Fibroblast of skin of abdomen (primary cell): ENCODE data around the gene ZC3H12D.

Source experiments
- DNase-seq: peaks from one replicate; pipeline ENCODE4 v3.0.0-alpha.2; 2013

The ZC3H12D gene

DNA sequence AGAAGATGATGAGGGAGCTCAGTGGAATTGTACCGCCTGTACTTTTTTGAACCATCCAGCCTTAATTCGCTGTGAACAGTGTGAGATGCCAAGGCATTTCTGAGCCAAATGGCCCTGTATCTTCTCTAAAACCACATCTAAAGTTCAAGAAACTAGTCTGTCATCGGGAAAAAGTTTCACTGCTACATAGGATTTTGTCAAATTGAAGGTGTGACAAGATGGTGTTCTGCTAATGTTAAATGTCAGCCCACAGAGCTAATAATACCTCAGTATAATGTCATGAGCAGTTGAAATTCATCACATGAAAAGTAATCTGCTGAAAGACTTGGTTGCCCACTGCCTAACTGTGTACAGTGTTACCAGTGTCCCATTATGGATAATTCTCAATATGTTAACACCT lies 75.2 kb downstream of the ZC3H12D start:
- DNase-seq = no peak

DNA sequence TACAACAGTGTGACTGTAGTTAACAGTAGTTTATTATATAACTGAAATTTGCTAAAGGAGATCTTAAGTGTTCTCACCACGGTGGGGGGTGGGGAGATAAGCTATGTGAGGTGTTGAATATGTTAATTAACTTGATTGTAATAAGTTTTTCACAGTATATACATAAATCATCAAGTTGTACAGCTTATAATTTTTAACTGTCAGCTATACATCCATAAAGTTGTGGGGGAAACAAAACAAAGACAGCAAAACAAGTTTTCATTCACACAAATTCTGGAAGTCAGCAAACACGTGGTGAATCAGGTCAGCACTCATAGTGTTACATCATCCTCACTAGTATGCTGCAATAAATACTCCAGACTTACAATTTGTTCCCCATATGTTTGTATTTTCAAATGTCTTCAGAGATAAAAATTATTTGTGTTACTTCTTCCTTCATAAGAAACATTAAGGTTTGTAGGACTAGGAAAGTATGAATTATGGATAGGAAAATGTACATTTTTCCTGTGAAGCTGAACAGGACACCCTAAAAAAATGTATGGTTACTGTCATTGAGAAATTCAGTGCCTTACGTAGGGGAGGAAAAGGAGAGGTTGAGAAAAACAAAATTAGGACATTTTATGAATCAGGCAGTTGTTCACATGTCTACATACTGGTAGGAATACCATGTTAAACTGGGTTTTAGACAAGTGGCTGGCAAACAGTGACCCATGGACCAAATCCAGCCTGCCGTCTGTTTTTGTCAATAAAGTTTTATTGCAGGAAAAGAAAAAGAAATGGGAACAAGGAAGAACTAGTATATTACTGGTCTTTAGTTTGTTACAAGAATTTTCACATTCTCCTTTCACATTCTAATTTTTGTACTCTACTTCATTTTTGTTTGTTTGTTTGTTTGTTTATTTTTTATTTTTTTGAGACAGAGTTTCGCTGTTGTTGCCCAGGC lies 78.7 kb downstream of the ZC3H12D start:
- peak; percentile 62 for DNase-seq

DNA sequence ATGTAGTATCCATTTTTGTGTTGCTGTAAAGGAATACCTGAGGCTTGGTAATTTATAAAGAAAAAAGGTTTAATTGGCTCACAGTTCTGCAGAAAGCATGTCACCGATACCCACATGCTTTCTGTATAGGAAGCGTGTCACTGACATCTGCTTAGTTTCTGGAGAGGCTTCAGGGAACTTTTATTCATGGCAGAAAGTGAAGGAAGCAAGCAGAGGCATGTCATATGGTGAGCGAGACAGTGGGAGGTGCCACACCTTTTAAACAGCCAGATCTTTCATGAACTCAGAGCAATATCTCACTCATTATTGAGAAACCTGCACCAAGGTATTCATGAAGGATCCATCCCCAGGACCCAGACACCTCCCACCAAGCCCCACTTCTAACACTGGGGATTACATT lies 81.3 kb downstream of the ZC3H12D start:
- DNase-seq = no peak

DNA sequence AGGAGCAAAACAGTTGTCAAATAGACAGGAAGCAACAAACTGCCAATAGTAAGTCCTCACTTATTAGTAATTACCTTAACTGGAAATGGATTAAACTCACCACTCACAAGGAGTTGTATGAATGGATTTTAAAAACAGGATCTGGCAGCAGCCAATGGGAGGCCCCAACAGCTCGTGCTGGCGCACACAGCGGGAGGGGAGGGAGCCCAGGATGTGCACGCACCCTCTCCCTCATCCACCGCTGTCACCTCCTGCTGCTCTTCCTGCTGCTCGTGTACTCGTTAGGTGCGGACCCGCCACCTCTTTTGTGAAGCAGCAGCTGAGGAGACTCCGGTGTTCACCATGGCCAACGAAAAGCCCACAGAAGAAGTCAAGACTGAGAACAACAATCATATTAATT lies 84.8 kb downstream of the ZC3H12D start, which contains the start of gene SUMO4:
Gene SUMO4 (plus strand): TSS at position 213 of the 400 bp plus-strand sequence. CDS start 130 bp downstream, at position 343.
- no peak for DNase-seq

DNA sequence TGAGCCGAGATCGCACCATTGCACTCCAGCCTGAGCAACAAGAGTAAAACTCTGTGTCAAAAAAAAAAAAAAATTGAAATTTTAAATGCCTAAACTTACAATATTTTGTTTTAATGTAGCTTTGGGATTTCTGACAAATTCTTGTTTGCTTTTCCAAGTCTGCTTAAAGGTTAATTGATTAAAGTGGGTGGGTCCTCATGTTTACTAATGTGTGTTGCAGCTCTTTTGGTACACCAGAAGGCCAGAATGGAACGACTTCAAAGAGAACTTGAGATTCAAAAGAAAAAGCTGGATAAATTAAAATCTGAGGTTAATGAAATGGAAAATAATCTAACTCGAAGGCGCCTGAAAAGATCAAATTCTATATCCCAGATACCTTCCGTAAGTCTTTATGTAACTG lies 87.4 kb downstream of the ZC3H12D start:
- no peak for DNase-seq
